ENCODE measurements around the gene CYTL1. TPM values are rescaled to one million over a fixed set of nuclear protein-coding genes. Genes with fewer than 3 reads are reported as not detected.

CYTL1 gene
- total and polyA plus RNA-seq, 9 of the 15 experiments (the other 6 are each of a cell fraction or from before 2014, with no cell fraction given), result not detected

DNA sequence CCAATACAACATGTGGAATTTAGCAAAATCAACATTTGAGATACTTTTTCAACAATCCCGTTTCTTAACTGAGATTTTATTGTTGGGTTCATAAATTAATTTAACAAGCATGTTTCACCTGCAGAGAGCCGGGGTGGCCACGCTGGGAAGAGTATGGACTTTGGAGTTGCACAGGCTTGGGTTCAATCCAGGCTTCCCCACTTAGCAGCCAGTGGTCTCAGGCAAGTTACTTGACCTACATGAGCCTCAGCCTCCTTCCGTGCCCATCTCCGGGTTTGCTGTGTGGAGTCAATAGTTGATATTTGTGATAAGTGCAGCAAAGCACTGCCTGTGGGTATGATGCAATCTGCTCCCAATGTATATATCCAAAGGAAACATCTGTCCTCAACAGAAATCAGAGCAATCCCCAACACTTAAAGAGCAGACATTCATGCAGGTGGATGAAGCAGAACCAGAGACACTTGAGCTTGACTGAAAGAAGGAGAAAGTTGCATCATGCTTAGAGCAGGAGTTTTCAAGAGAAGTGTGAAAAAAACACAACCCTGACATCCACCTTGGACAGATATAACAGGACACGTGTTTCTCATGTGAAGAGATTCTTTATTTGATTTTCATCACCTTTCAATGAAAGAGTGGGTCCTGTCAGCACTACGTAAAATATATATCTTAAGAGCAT is 5.1 kb downstream of the CYTL1 start (continued):
- TF ChIP-seq KLF10 (CRISPR knock-in tag; IDR thresholded peaks at IDR 0.05) (no peak), EHMT2 (IDR thresholded peaks at IDR 0.05) (peak; percentile 51; the same call in 1 of the 2 replicates), ZNF551 (CRISPR knock-in tag; IDR thresholded peaks at IDR 0.05) (no peak), PRMT5 (CRISPR knock-in tag; IDR thresholded peaks at IDR 0.05) (no peak), YY1 (IDR thresholded peaks at IDR 0.05; ENCODE audit: borderline replicate concordance in 1 of 3, control insufficient read depth in 1 of 3, extremely low read depth in 1 of 3, insufficient read depth in 3 of 3, insufficient read length in 1 of 3, insufficient replicate concordance in 2 of 3, low read depth in 1 of 3, low read length in 2 of 3) (no peak), SMAD4 (CRISPR knock-in tag; conservative IDR thresholded peaks at IDR 0.05) (peak; percentile 83), ARID1B (IDR thresholded peaks at IDR 0.05) (peak; percentile 57; the same call in 1 of the 2 replicates), MECOM (CRISPR knock-in tag; IDR thresholded peaks at IDR 0.05) (0 out of 2 replicates have a peak, but pooled peaks have one; percentile 55), SOX6 (IDR thresholded peaks at IDR 0.05) (peak; percentile 71; the same call in 1 of the 2 replicates), EP300 (IDR thresholded peaks at IDR 0.05; ENCODE audit: low read length) (peak; percentile 70; the same call in 1 of the 2 replicates), JUND (IDR thresholded peaks at IDR 0.05; ENCODE audit: borderline replicate concordance, low read depth, low read length) (peak; percentile 56), JUND (tag; IDR thresholded peaks at IDR 0.05; ENCODE audit: borderline replicate concordance, low read depth, low read length) (peak; percentile 9; the same call in 1 of the 3 replicates), TCF3 (CRISPR knock-in tag; IDR thresholded peaks at IDR 0.05) (0 out of 2 replicates have a peak, but pooled peaks have one; percentile 16), ZSCAN32 (CRISPR knock-in tag; IDR thresholded peaks at IDR 0.05) (peak; percentile 68; the same call in 1 of the 2 replicates), ATF7 (IDR thresholded peaks at IDR 0.05) (peak; percentile 87), MTA3 (IDR thresholded peaks at IDR 0.05; ENCODE audit: borderline replicate concordance) (0 out of 2 replicates have a peak, but pooled peaks have one; percentile 36)
- TF ChIP-seq, protein P1, sequence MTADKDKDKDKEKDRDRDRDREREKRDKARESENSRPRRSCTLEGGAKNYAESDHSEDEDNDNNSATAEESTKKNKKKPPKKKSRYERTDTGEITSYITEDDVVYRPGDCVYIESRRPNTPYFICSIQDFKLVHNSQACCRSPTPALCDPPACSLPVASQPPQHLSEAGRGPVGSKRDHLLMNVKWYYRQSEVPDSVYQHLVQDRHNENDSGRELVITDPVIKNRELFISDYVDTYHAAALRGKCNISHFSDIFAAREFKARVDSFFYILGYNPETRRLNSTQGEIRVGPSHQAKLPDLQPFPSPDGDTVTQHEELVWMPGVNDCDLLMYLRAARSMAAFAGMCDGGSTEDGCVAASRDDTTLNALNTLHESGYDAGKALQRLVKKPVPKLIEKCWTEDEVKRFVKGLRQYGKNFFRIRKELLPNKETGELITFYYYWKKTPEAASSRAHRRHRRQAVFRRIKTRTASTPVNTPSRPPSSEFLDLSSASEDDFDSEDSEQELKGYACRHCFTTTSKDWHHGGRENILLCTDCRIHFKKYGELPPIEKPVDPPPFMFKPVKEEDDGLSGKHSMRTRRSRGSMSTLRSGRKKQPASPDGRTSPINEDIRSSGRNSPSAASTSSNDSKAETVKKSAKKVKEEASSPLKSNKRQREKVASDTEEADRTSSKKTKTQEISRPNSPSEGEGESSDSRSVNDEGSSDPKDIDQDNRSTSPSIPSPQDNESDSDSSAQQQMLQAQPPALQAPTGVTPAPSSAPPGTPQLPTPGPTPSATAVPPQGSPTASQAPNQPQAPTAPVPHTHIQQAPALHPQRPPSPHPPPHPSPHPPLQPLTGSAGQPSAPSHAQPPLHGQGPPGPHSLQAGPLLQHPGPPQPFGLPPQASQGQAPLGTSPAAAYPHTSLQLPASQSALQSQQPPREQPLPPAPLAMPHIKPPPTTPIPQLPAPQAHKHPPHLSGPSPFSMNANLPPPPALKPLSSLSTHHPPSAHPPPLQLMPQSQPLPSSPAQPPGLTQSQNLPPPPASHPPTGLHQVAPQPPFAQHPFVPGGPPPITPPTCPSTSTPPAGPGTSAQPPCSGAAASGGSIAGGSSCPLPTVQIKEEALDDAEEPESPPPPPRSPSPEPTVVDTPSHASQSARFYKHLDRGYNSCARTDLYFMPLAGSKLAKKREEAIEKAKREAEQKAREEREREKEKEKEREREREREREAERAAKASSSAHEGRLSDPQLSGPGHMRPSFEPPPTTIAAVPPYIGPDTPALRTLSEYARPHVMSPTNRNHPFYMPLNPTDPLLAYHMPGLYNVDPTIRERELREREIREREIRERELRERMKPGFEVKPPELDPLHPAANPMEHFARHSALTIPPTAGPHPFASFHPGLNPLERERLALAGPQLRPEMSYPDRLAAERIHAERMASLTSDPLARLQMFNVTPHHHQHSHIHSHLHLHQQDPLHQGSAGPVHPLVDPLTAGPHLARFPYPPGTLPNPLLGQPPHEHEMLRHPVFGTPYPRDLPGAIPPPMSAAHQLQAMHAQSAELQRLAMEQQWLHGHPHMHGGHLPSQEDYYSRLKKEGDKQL (CRISPR knock-in tag; IDR thresholded peaks at IDR 0.05; ENCODE audit: borderline replicate concordance), result no peak
- TF ChIP-seq, protein P2, sequence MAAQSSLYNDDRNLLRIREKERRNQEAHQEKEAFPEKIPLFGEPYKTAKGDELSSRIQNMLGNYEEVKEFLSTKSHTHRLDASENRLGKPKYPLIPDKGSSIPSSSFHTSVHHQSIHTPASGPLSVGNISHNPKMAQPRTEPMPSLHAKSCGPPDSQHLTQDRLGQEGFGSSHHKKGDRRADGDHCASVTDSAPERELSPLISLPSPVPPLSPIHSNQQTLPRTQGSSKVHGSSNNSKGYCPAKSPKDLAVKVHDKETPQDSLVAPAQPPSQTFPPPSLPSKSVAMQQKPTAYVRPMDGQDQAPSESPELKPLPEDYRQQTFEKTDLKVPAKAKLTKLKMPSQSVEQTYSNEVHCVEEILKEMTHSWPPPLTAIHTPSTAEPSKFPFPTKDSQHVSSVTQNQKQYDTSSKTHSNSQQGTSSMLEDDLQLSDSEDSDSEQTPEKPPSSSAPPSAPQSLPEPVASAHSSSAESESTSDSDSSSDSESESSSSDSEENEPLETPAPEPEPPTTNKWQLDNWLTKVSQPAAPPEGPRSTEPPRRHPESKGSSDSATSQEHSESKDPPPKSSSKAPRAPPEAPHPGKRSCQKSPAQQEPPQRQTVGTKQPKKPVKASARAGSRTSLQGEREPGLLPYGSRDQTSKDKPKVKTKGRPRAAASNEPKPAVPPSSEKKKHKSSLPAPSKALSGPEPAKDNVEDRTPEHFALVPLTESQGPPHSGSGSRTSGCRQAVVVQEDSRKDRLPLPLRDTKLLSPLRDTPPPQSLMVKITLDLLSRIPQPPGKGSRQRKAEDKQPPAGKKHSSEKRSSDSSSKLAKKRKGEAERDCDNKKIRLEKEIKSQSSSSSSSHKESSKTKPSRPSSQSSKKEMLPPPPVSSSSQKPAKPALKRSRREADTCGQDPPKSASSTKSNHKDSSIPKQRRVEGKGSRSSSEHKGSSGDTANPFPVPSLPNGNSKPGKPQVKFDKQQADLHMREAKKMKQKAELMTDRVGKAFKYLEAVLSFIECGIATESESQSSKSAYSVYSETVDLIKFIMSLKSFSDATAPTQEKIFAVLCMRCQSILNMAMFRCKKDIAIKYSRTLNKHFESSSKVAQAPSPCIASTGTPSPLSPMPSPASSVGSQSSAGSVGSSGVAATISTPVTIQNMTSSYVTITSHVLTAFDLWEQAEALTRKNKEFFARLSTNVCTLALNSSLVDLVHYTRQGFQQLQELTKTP (IDR thresholded peaks at IDR 0.05; ENCODE audit: low read depth in 1 of 2, partially characterized antibody in 2 of 2), result peak in 1 of 2 experiments; percentile 74
